HG03442 (cell line): ENCODE measurements around the gene DAPP1.
A peak's percentile ranks its signal among the peaks of the same experiment; 100 is the strongest.

Experiments used
- ATAC-seq: cut with Tn5 transposase; IDR thresholded peaks from one replicate; pipeline ENCODE4 v1.9.1; 2021; ENCODE audit warnings: mild to moderate bottlenecking, moderate library complexity; ENCODE audit not compliant: unreplicated experiment

DAPP1 gene

DNA sequence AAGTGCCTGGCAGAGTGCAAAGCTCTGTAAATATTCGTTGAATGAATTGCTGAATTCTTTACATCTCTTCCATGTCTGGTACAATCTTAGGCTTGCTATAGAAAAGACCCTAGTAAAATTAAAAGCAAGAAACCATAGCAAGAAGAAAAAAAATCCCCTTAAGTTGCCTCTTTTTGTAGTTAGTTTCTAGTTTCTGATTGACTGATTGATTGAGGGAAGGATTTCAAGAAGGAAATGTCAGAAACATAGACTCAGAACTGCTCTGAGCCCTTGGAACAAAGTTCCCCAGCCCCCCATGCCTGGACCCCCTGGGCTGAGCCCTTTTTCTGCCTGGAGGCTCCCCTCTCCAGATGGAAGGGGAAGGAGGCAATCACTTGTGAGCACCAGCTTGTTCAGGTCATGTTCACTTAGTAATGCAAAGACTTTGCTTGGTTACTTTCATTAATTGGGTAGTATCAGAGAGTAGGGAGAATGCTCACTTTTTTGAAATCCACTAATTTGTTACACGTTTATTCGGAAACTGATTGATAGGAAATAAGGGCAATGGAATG lies 35.6 kb downstream of the DAPP1 start:
- no peak for ATAC-seq

DNA sequence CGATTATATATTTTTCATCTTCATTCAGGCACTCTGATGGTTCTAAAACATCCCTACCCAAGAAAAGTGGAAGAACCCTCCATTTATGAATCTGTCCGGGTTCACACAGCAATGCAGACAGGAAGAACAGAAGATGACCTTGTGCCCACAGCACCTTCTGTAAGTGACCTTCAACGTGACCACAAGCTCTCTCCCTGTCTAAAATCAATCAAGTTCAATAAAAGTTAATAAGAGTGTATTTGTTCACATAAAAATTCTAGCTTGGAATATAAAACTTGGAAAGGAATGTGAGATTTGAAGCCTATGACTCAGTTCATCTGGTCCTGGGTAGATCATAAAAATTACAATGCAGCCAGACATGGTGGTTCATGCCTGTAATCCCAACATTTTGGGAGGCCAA lies 36.6 kb downstream of the DAPP1 start:
- ATAC-seq: no peak

DNA sequence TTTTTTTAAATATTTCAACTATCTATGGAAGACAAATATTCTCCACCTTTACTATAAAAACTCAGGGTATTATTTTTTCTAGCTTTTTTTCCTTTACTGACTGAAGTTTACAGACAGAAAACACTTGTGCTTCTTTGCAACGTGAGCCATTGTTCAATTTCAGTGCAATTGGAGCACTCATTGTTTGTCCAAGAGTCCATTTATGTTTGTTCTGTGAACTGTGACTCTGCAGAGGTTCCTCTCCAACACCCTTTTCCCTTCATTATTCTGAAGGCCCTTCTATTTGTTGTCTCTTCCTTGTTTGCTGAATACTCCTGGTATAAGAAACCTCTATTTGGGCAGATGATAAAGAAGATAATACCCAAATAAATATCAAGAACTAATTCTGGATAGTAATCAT lies 37.4 kb downstream of the DAPP1 start:
- ATAC-seq: no peak

DNA sequence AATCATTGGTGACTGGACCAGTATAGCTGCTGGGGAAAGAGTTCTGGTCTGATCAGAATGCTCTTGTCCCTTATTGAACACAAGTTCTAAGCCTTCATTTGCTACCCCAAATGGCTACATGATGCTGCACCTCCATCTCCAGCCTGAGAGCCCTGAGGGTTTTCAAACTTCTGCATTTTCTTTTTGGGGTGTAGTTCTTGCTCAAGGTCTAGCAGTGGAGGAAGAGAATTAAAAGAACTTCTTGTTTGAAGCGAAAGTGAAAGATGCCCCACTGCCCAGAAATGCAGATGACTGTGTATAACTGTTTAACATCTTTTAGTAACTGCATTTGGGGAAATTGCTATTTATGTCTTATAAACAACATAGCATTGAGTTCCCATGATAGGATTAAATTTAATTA lies 39.1 kb downstream of the DAPP1 start:
- ATAC-seq: no peak

DNA sequence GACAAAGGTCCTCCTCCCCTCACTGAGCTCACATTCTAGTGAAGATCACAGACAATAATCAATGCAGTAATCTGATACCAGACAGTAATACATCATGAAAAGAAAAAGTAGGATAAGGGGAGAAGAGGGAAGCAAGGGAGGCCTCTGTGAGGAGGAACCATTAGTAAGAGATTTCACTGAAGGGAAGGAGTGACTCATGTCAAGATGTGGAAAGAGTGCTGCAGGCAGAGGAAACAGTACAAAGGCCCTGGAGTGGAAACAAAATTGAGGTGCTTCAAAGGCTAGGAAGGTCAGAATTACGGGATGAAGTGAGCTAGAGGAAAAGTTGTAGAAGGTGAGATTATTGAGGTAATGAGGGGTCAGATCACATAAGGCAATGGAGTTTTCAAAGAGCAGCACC lies 39.5 kb downstream of the DAPP1 start:
- no peak for ATAC-seq

DNA sequence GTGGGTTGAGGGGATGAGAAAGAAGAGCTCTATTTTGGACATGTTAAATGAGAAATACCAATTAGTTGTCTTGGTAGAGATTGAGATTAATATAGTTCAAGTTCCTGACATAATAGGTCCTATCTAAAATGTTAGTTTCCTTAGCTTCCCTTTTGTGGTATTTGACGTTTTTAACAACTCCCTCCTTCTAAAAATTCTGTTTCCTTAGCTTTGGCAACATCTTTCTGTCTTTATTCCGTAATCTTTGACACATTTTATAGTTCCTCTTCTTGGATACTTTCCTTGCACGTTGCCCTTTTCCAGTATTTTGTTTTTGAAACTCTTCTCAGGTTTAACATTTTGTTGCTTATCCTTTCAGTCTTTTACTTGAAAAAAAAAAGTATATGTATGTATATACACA lies 40.7 kb downstream of the DAPP1 start:
- no peak for ATAC-seq

DNA sequence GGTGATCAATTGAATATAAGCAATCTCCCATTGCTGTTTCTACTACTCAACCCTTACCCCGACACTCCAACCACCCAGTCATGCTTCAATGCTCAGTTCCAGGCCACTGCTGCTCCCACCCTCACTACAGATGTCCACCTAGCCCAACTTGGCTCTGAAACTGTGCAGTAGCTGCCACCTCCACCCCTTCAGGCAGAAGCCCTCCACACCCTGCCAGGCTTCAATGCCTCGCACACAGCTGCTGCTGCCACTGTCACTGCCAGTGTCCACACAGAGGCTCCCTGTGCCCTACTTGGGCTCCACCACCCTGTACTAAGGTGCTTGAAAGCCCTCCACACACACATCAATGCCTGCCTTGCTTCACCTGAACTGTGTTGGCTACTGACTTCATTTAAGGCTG lies 43.0 kb downstream of the DAPP1 start:
- ATAC-seq: peak; percentile 36

DNA sequence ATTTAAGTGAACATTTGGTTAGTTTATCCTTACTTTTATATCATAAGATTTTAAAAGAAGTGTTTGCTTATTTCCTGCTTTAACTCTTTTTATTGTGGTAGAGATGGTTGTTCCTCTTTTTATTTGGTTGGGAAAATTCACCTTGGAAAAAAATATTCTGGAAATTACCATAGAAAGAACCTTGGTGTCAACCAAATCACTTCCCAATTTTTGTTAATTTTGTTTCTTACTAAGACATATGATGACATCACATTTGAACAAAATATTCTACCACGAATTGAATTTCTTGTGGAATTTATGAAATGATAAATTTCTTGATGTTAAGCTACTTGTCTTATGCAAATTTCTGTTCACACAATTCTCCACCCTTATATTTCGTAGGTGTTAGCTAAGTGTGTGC lies 43.9 kb downstream of the DAPP1 start:
- no peak for ATAC-seq

DNA sequence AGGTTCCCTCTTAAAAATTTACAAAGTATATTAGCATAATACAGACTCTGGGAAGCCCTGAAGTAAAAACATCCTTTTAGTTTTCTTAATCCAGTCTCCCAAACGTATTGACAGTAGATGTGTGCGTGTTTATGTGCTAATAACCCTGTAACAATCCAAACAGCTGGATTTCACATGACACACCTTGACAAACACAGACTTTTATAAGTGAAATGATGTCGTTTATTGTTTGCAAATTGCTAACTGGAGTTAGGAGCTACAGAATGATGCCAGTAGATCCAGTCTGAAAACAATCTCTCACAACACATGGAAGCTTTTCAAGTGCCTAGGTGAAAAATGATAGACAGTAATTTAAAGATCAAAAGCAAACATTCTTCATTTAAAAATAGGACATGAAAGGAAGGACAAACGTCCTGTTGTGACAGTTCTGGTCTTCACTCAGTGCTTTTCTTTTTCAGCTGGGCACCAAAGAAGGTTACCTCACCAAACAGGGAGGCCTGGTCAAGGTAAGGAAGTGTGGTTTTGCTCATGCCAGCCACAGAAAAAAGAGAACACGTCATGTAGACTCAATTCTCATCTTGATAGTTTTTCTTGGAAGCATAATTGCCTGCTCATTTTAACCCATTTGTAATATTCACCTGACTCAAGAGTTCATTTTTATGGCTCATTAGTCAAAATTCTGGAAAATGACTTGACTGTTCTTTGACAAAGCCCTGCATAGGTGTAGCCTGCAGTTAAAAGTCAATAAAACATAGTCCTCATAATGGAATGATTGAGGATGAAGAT lies 44.7 kb downstream of the DAPP1 start:
- ATAC-seq: peak; percentile 82

DNA sequence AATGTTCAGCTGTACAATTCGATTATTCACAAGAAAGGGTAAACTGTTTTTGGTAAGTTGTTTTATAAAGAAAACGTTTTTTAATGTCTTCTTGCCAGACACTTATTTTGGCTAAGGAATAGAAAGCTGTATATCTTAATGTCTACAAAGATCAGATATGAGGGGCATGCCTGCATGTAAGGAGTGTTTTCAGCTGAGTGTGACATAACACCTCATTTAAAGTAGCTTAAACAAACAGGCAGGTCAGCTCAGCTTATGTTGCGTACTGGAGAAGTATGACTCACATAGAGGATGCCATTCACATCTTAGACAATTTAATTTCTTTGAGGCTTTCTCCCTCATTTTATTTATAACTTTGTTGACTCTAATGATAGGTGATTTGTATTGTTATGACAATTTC lies 47.2 kb downstream of the DAPP1 start:
- no peak for ATAC-seq

DNA sequence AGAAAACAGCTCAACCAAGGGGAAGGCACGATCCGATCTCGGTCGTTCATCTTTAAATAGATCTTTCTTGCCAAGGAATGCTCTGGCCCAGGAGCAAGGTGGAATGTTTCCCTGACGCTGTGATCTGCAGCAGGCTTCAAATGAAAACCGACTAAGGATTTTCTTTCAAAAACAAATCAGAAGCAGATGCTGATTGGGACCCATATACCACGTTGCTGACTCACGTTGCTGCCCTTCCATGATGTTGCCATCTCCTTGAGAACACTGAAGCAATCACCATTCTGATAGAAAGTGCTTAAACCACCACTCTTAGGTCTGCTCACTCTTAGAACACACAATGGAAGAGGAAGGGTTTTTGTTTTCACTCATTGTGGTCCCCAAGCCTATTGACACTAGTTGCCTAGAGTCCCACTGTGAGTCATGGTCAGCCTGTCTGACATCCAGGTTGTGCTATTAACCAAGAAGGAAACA lies 51.5 kb downstream of the DAPP1 start:
- ATAC-seq: peak; percentile 75

DNA sequence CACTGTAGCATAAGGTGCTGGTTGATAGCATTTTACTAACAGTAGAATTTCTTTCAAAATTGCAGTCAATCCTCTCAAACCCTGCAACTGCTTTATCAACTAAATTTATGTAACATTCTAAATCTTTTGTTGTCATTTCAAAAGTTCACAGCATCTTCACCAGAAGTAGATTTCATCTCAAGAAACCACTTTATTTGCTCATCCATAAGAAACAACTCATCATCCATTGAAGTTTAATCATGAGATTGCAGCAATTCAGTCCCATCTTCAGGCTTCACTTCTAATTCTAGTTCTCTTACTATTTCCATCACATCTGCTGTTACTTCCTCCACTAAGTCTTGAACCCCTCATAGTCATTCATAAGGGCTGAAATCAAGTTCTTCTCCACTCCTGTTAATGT lies 55.9 kb downstream of the DAPP1 start:
- no peak for ATAC-seq

DNA sequence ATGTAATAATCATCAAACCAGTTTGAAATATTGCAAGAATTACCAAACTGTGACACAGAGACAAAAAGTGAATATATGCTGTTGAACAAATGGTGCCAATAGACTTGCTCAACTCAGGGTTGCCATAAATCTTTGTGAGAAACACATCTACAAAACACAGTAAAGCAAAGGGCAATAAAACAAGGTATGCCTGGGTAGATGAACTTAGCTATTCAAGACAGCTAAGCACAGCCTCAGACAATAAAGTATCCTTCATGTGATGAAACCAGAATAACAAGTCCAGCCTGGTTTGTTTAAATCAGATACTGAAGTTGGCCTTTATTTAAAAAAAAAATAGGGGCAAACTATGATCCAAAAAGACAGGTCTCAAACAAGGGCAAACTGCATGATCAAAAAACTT lies 58.4 kb downstream of the DAPP1 start:
- no peak for ATAC-seq

DNA sequence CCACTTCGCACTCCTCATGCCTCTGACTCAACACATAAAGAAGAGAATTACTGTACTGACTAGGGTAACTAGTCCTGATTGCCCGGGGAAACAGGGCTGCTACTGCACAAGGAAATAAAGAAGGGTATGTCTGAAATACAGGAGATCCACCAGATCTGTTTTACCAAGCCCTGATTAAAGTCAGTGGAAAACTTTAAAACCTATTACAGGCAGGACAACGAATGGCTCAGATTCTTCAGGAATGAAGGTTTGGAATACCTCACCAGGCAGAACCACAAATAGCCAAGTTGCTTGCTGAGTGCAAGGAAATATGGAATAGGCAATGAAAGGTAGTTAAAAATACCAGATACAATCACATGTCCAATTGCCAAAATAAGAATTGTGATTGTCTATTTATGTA lies 60.3 kb downstream of the DAPP1 start:
- no peak for ATAC-seq

DNA sequence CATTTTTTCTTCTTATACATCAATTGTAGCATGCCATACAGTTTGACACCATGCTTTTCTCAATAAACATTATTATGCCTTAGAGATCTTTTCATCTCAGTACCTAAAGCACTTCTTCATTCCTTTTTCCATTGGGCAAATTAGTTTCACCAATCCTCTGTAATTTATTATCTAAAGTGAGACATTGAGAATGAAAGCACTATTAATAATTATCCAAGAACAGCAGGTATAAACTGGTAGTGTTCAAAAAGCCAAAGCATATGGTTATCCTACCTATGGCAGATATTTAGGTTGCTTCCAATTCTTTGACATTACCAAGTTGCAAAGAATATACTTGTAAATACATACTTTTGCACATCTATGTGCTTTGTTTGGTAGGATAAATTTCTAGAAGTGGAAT lies 62.0 kb downstream of the DAPP1 start:
- ATAC-seq: no peak

DNA sequence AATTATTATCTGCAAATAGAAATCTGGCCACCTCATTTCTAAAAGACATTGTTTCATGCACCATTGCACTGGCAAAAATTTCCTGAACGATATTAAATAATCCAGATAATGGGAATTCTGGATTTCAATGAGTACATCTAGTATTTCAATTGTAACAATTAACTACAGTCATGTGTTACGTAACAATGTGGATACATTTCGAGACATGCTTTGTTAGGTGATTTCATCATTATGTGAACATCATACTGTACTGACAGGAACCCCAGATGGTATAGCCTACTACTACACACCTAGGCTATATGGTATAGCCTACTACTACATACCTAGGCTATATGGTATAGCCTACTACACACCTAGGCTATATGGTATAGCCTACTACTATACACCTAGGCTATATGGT lies 62.8 kb downstream of the DAPP1 start:
- no peak for ATAC-seq

DNA sequence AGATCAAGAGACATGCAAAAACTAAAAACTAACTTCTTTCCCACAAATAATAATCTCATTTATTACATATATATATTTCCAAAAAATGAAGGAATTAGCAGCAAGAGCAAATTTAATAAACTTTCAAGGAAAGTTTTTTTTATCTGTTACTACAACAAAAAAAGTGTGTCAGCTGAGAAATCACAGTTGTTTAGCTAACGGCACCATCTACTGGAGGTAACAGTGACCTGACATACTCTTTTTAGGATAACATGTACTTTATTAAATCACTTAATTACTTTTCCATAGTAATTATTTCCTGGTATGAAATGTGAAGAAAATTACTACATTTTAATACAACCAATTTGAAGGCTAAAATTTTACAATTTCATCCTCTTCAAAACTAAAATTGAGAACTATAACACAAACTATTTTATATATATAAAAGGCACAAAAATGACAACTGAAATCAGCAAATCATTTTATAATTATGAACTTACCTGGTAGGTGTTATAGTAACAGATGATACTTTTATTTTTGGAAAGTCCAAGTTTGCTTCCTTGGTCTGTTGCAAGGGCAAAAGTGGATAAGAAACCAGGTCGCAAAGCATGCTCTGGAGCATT lies 68.5 kb downstream of the DAPP1 start:
- ATAC-seq: no peak

DNA sequence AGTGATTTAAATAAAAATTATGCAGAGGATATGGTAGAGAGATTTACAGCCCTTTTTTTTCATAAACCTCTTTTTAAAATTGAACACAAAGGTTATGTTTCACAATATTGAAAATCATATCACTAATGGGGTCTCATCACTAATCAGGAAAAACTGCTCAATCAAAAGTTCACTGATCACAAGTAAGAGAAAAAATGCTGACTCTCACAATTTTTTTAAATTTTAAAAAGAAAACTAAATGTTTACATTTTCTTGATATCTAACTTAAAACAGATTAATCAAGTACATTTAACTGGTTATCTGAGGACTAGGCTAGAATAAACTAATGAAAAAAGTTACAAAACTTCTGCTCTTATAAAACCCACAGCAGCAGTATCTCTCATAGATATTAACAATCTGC lies 69.1 kb downstream of the DAPP1 start:
- no peak for ATAC-seq

DNA sequence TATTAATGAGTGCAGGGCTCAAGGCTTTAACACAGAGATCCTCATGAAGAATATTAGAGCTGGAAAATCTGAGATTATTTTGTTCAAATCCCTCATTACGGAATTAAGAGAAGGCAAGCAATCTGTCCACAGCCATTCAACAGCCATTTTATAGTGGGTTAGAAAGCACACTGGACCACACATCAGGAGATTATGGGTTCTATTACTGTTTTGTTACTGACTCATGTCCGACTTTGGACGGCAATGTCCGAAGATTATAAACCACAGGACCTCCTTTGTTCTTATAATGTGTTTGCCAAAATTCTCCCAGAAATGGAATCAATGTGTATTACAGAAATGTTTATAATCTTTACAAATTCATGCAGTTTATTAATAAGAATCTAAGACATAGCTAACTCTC lies 69.5 kb downstream of the DAPP1 start:
- no peak for ATAC-seq

DNA sequence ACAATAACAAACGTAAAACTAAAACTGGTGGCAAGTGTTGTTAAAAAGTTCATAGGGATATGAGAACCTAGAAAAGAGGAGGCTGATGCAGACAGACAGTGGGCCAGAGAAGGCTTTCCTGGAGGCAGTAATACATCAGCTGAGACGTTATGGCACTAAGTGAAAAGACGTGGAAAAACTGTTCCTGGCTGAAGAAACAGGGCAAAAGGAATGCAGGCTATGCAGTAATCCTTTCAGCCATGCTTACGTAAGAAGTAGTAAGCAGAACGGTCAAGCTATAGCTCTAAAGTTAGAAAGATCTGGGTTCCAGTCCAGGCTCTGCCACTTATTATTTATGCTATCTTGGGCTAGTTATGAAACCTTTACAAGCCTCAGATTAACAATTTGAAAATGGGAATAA lies 71.2 kb downstream of the DAPP1 start:
- no peak for ATAC-seq

DNA sequence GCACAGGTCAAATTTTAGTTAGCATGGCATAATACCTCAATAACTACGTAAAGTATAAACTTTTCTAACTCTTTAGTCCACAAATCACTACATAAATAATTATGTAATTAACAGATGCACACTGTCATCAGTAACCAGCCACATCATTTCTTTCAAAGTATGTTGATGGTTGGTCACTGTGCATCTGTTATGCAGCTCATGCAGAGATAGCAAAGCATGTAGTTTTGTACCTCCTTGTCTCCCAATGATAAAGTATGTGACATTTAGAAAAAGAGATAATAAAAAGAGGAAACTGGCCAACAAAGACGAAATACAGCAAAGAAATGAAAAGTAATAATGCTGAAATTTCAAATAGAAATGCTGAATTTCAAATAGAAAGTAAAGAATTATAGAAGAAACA lies 74.7 kb downstream of the DAPP1 start:
- ATAC-seq: no peak

DNA sequence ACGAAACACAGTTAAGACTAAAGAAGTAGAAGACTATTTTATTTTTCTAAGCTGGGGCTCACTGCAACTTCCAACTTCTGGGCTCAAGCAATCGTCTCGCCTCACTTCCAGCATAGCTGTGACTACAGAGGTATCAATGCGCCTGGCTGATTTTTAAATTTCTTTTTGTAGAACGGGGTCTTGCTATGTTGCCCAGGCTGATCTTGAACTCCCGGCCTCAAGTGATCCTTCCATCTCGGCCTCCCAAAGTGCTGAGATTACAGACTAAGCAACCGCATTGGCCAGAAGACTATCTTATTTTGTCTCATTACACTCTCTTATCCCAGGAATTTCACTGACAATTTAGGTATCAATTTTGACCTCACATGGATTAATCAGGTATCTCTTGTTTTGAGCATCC lies 76.4 kb downstream of the DAPP1 start:
- ATAC-seq: no peak

DNA sequence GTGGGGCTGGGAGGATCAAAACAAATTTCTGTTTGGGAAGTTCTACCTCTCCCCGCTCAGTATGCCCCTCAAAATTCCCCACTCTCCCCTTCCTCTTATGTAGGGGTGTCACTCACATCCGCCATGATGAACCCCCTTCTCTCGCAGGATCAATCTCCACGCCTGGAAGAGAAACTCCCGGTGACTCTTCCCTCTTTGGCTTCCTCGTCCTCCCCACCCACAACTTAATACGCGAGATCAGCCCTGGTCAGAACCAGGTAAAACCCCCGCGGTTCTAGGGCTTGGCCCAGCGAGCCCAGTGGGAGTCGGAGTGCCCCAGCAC lies 77.2 kb downstream of the DAPP1 start:
- no peak for ATAC-seq
